GM21447 (cell line): ENCODE data around the gene DISC1.

ENCODE experiments used
- ATAC-seq: cut with Tn5 transposase; IDR thresholded peaks from one replicate; pipeline ENCODE4 v1.9.1; 2021; ENCODE audit not compliant: unreplicated experiment

The DISC1 gene

GRCh38 chr1:231921646-231922345, 295.2 kb downstream of the DISC1 start:
- ATAC-seq = no peak

- no peak for ATAC-seq
These were observed 297.0 kb downstream of the DISC1 start for GRCh38 chr1:231923491-231924041.

GRCh38 chr1:231924180-231924579, 297.6 kb downstream of the DISC1 start:
- no peak for ATAC-seq

GRCh38 chr1:231925864-231926263, 299.3 kb downstream of the DISC1 start:
- no peak for ATAC-seq

- ATAC-seq = no peak
These were observed 299.8 kb downstream of the DISC1 start for GRCh38 chr1:231926340-231926739.

GRCh38 chr1:231926933-231927332, 300.3 kb downstream of the DISC1 start:
- ATAC-seq = no peak

GRCh38 chr1:231927431-231927830, 300.8 kb downstream of the DISC1 start:
- ATAC-seq = no peak

- ATAC-seq = no peak
These were observed 302.7 kb downstream of the DISC1 start for GRCh38 chr1:231929311-231929710.

GRCh38 chr1:231930257-231930947, 303.8 kb downstream of the DISC1 start:
- ATAC-seq = no peak

GRCh38 chr1:231931146-231931545, 304.6 kb downstream of the DISC1 start:
- ATAC-seq = no peak

GRCh38 chr1:231931846-231932454, 305.4 kb downstream of the DISC1 start:
- ATAC-seq = no peak

- no peak for ATAC-seq
These were observed 307.4 kb downstream of the DISC1 start for GRCh38 chr1:231933711-231934626.

GRCh38 chr1:231934797-231935196, 308.2 kb downstream of the DISC1 start:
- no peak for ATAC-seq

- ATAC-seq = no peak
These were observed 309.3 kb downstream of the DISC1 start for GRCh38 chr1:231935856-231936255.

- ATAC-seq = no peak
These were observed 310.6 kb downstream of the DISC1 start for GRCh38 chr1:231936983-231937775.

- ATAC-seq = no peak
These were observed 311.6 kb downstream of the DISC1 start for GRCh38 chr1:231938211-231938610.

GRCh38 chr1:231938711-231939110, 312.1 kb downstream of the DISC1 start:
- no peak for ATAC-seq

- ATAC-seq = no peak
These were observed 312.5 kb downstream of the DISC1 start for GRCh38 chr1:231939118-231939517.

GRCh38 chr1:231940116-231940515, 313.5 kb downstream of the DISC1 start:
- ATAC-seq = no peak

- ATAC-seq = no peak
These were observed 314.1 kb downstream of the DISC1 start for GRCh38 chr1:231940701-231941100.
